ENCODE results near the gene ENOX1.
A peak's percentile ranks its signal among the peaks of the same experiment; 100 is the strongest.

The ENOX1 gene

DNA sequence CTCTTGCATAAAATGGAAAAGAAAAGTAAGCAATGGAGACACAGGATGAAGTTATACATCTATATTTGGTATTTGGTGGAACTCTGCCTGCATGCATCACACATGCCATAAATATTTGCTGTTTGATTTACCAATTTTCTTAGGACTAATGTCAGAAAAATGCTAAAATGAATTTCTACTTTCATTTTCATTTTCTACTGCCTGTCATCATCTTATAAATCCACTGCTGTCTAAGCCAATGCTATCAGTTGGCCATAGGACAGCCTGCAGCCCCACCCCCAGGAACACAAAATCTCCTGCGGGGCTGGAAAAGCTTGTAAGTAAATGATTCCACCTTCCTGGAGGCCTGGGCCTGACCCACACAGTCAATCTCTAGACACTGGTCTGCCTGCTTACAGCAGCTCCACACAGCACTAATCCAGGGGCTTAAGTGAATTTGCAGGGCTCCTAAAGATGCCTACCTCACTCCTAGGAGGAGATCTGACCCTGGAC is 122.0 kb downstream of the ENOX1 start:
- Histone ChIP-seq H3K36me3 (ENCODE audit: control insufficient read depth in 2 of 2, insufficient read depth in 2 of 2, low read length in 2 of 2) (no peaks in the 10 kb centered on the region), H3K4me1 (ENCODE audit: control insufficient read depth in 2 of 2, insufficient read depth in 2 of 2, low read length in 2 of 2) (peaks cover 9 to 12% of the 10 kb centered on the region in 2 donors), H3K27me3 (ENCODE audit: control insufficient read depth in 2 of 2, insufficient read depth in 2 of 2, low read length in 2 of 2) (no peaks in the 10 kb centered on the region), H3K4me3 (ENCODE audit: low read length in 2 of 2) (no peak overlapping the region), H3K27ac (ENCODE audit: low read depth in 2 of 2, low read length in 2 of 2) (peak overlapping the region in 1 of 2 donors; percentile 10), H3K9me3 (ENCODE audit: control insufficient read depth in 2 of 2, low read length in 2 of 2) (no peaks in the 10 kb centered on the region), H3K9ac (ENCODE audit: low read depth in 1 of 2, low read length in 2 of 2) (no peak overlapping the region)

- no peaks in the 10 kb centered on the region for H3K36me3 ChIP-seq (ENCODE audit: control insufficient read depth in 2 of 2, insufficient read depth in 2 of 2, low read length in 2 of 2)
- no peak overlapping the region for H3K9ac ChIP-seq (ENCODE audit: low read depth in 1 of 2, low read length in 2 of 2)
- H3K27me3 ChIP-seq (ENCODE audit: control insufficient read depth in 2 of 2, insufficient read depth in 2 of 2, low read length in 2 of 2) = no peaks in the 10 kb centered on the region
- H3K27ac ChIP-seq (ENCODE audit: low read depth in 2 of 2, low read length in 2 of 2) = no peak overlapping the region
- peaks cover 9 to 12% of the 10 kb centered on the region in 2 donors for H3K4me1 ChIP-seq (ENCODE audit: control insufficient read depth in 2 of 2, insufficient read depth in 2 of 2, low read length in 2 of 2)
- H3K4me3 ChIP-seq (ENCODE audit: low read length in 2 of 2) = no peak overlapping the region
- H3K9me3 ChIP-seq (ENCODE audit: control insufficient read depth in 2 of 2, low read length in 2 of 2) = no peaks in the 10 kb centered on the region
Measured at GRCh38 chr13:43663474-43664090, 123.2 kb downstream of the ENOX1 start.

- no peaks in the 10 kb centered on the region for H3K36me3 ChIP-seq (ENCODE audit: control insufficient read depth in 2 of 2, insufficient read depth in 2 of 2, low read length in 2 of 2)
- H3K27ac ChIP-seq (ENCODE audit: low read depth in 2 of 2, low read length in 2 of 2) = no peak overlapping the region
- peaks cover 9 to 12% of the 10 kb centered on the region in 2 donors for H3K4me1 ChIP-seq (ENCODE audit: control insufficient read depth in 2 of 2, insufficient read depth in 2 of 2, low read length in 2 of 2)
- H3K27me3 ChIP-seq (ENCODE audit: control insufficient read depth in 2 of 2, insufficient read depth in 2 of 2, low read length in 2 of 2) = no peaks in the 10 kb centered on the region
- H3K4me3 ChIP-seq (ENCODE audit: low read length in 2 of 2) = no peak overlapping the region
- H3K9ac ChIP-seq (ENCODE audit: low read depth in 1 of 2, low read length in 2 of 2) = no peak overlapping the region
- no peaks in the 10 kb centered on the region for H3K9me3 ChIP-seq (ENCODE audit: control insufficient read depth in 2 of 2, low read length in 2 of 2)
Measured at GRCh38 chr13:43662976-43663375, 123.8 kb downstream of the ENOX1 start.

- H3K4me1 ChIP-seq (ENCODE audit: control insufficient read depth in 2 of 2, insufficient read depth in 2 of 2, low read length in 2 of 2) = peaks cover 9 to 12% of the 10 kb centered on the region in 2 donors
- no peak overlapping the region for H3K27ac ChIP-seq (ENCODE audit: low read depth in 2 of 2, low read length in 2 of 2)
- no peak overlapping the region for H3K9ac ChIP-seq (ENCODE audit: low read depth in 1 of 2, low read length in 2 of 2)
- H3K36me3 ChIP-seq (ENCODE audit: control insufficient read depth in 2 of 2, insufficient read depth in 2 of 2, low read length in 2 of 2) = no peaks in the 10 kb centered on the region
- no peaks in the 10 kb centered on the region for H3K9me3 ChIP-seq (ENCODE audit: control insufficient read depth in 2 of 2, low read length in 2 of 2)
- no peak overlapping the region for H3K4me3 ChIP-seq (ENCODE audit: low read length in 2 of 2)
- no peaks in the 10 kb centered on the region for H3K27me3 ChIP-seq (ENCODE audit: control insufficient read depth in 2 of 2, insufficient read depth in 2 of 2, low read length in 2 of 2)
Measured at GRCh38 chr13:43661161-43661830, 125.5 kb downstream of the ENOX1 start.

DNA sequence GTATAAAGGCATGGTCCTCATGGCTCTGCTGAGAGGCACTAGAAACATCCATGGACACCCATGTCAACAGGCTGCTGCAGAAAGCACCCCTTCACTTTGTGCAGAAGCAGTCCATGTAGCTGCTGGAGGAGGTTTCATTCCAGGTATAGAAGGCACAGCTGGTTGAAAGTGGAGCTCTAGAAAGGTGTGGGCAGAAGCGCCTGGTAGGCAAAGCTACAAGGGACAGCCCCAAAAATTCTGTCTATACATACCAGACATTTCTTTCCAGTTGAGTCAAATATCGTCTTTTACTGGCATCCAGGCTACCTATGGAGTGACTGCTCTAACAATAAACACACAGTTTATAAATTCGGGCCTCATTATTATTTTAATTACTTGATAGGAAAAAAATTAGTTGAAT is 129.3 kb downstream of the ENOX1 start:
- peaks cover 0 to 1% of the 10 kb centered on the region in 2 donors for H3K4me1 ChIP-seq (ENCODE audit: control insufficient read depth in 2 of 2, insufficient read depth in 2 of 2, low read length in 2 of 2)
- no peaks in the 10 kb centered on the region for H3K9me3 ChIP-seq (ENCODE audit: control insufficient read depth in 2 of 2, low read length in 2 of 2)
- H3K27ac ChIP-seq (ENCODE audit: low read depth in 2 of 2, low read length in 2 of 2) = no peak overlapping the region
- no peak overlapping the region for H3K9ac ChIP-seq (ENCODE audit: low read depth in 1 of 2, low read length in 2 of 2)
- no peaks in the 10 kb centered on the region for H3K27me3 ChIP-seq (ENCODE audit: control insufficient read depth in 2 of 2, insufficient read depth in 2 of 2, low read length in 2 of 2)
- H3K4me3 ChIP-seq (ENCODE audit: low read length in 2 of 2) = no peak overlapping the region
- H3K36me3 ChIP-seq (ENCODE audit: control insufficient read depth in 2 of 2, insufficient read depth in 2 of 2, low read length in 2 of 2) = no peaks in the 10 kb centered on the region

DNA sequence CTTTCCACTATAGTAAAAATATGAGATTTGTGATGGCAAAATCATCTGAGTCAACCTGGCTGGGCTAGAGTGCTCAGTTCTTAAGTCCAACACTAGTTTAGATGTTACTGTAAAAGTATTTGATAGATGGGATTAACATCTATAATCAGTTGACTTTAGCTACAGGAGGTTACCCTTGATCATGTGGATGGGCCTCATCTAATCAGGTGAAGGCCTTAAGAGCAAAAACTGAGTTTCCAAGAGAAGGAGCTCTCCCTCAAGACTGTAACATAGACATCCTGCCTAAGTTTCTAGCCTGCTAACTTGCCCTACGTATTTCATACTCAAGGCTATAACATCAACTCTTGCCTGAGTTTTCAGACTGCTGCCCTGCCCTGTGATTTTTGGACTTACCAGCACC is 132.8 kb downstream of the ENOX1 start:
- Histone ChIP-seq H3K4me1 (ENCODE audit: control insufficient read depth in 2 of 2, insufficient read depth in 2 of 2, low read length in 2 of 2) (no peaks in the 10 kb centered on the region), H3K27me3 (ENCODE audit: control insufficient read depth in 2 of 2, insufficient read depth in 2 of 2, low read length in 2 of 2) (no peaks in the 10 kb centered on the region), H3K9ac (ENCODE audit: low read depth in 1 of 2, low read length in 2 of 2) (no peak overlapping the region), H3K27ac (ENCODE audit: low read depth in 2 of 2, low read length in 2 of 2) (no peak overlapping the region), H3K4me3 (ENCODE audit: low read length in 2 of 2) (no peak overlapping the region), H3K36me3 (ENCODE audit: control insufficient read depth in 2 of 2, insufficient read depth in 2 of 2, low read length in 2 of 2) (no peaks in the 10 kb centered on the region), H3K9me3 (ENCODE audit: control insufficient read depth in 2 of 2, low read length in 2 of 2) (no peaks in the 10 kb centered on the region)

DNA sequence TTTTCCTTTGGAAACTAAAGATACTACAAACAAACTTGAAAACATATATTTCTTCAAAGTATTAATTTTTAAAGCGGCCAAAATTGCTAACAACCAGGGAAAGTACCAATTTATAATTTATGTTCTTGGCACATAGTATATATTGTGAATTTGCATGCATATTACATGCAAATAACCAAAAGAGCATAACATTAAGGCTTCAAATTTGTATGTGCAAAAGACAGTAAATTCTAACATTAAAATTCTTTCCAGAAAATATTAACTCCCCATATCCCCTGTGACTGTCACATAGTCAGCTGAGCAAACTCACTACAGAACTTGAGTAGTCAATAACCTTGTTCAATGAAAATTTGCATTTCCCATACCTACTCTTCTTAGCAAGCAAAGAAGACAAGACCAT is 133.4 kb downstream of the ENOX1 start:
- Histone ChIP-seq H3K4me1 (ENCODE audit: control insufficient read depth in 2 of 2, insufficient read depth in 2 of 2, low read length in 2 of 2) (no peaks in the 10 kb centered on the region), H3K27ac (ENCODE audit: low read depth in 2 of 2, low read length in 2 of 2) (no peak overlapping the region), H3K9me3 (ENCODE audit: control insufficient read depth in 2 of 2, low read length in 2 of 2) (no peaks in the 10 kb centered on the region), H3K36me3 (ENCODE audit: control insufficient read depth in 2 of 2, insufficient read depth in 2 of 2, low read length in 2 of 2) (no peaks in the 10 kb centered on the region), H3K4me3 (ENCODE audit: low read length in 2 of 2) (no peak overlapping the region), H3K9ac (ENCODE audit: low read depth in 1 of 2, low read length in 2 of 2) (no peak overlapping the region), H3K27me3 (ENCODE audit: control insufficient read depth in 2 of 2, insufficient read depth in 2 of 2, low read length in 2 of 2) (peaks cover 0 to under 1% of the 10 kb centered on the region in 2 donors)

DNA sequence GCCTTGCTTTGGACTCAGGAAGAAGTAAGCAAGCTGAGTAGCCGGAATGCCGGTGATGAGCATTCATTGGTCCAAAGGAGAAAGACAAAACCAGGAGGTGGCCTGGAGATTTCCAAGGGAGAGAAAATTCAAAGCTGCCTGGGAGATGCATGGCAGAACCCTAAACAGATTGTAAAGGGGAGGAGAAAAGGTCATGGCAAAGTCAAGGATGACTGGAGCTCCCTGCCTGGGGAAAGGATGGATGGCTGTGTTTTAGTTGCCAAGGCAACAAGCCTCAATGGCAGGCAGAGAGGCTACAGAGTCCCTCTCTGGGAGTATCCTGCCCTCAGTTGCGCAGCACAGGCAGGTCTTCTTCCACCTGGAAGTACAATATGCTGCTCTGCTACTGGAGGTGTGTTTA is 134.0 kb downstream of the ENOX1 start:
- Histone ChIP-seq H3K4me1 (ENCODE audit: control insufficient read depth in 2 of 2, insufficient read depth in 2 of 2, low read length in 2 of 2) (no peaks in the 10 kb centered on the region), H3K9ac (ENCODE audit: low read depth in 1 of 2, low read length in 2 of 2) (no peak overlapping the region), H3K9me3 (ENCODE audit: control insufficient read depth in 2 of 2, low read length in 2 of 2) (no peaks in the 10 kb centered on the region), H3K36me3 (ENCODE audit: control insufficient read depth in 2 of 2, insufficient read depth in 2 of 2, low read length in 2 of 2) (no peaks in the 10 kb centered on the region), H3K27ac (ENCODE audit: low read depth in 2 of 2, low read length in 2 of 2) (no peak overlapping the region), H3K27me3 (ENCODE audit: control insufficient read depth in 2 of 2, insufficient read depth in 2 of 2, low read length in 2 of 2) (peaks cover 0 to 4% of the 10 kb centered on the region in 2 donors), H3K4me3 (ENCODE audit: low read length in 2 of 2) (no peak overlapping the region)

GRCh38 chr13:43650882-43651281 is 135.9 kb downstream of the ENOX1 start:
- Histone ChIP-seq H3K4me1 (ENCODE audit: control insufficient read depth in 2 of 2, insufficient read depth in 2 of 2, low read length in 2 of 2) (no peaks in the 10 kb centered on the region), H3K27ac (ENCODE audit: low read depth in 2 of 2, low read length in 2 of 2) (no peak overlapping the region), H3K4me3 (ENCODE audit: low read length in 2 of 2) (no peak overlapping the region), H3K9ac (ENCODE audit: low read depth in 1 of 2, low read length in 2 of 2) (no peak overlapping the region), H3K9me3 (ENCODE audit: control insufficient read depth in 2 of 2, low read length in 2 of 2) (no peaks in the 10 kb centered on the region), H3K36me3 (ENCODE audit: control insufficient read depth in 2 of 2, insufficient read depth in 2 of 2, low read length in 2 of 2) (no peaks in the 10 kb centered on the region), H3K27me3 (ENCODE audit: control insufficient read depth in 2 of 2, insufficient read depth in 2 of 2, low read length in 2 of 2) (peaks cover 0 to 4% of the 10 kb centered on the region in 2 donors)

GRCh38 chr13:43648733-43649132 is 138.0 kb downstream of the ENOX1 start:
- H3K4me1 ChIP-seq (ENCODE audit: control insufficient read depth in 2 of 2, insufficient read depth in 2 of 2, low read length in 2 of 2) = no peaks in the 10 kb centered on the region
- no peaks in the 10 kb centered on the region for H3K36me3 ChIP-seq (ENCODE audit: control insufficient read depth in 2 of 2, insufficient read depth in 2 of 2, low read length in 2 of 2)
- no peak overlapping the region for H3K27ac ChIP-seq (ENCODE audit: low read depth in 2 of 2, low read length in 2 of 2)
- no peaks in the 10 kb centered on the region for H3K9me3 ChIP-seq (ENCODE audit: control insufficient read depth in 2 of 2, low read length in 2 of 2)
- H3K4me3 ChIP-seq (ENCODE audit: low read length in 2 of 2) = no peak overlapping the region
- H3K27me3 ChIP-seq (ENCODE audit: control insufficient read depth in 2 of 2, insufficient read depth in 2 of 2, low read length in 2 of 2) = peaks cover 0 to 4% of the 10 kb centered on the region in 2 donors
- H3K9ac ChIP-seq (ENCODE audit: low read depth in 1 of 2, low read length in 2 of 2) = no peak overlapping the region

Data from mucosa of rectum (tissue), 2 donors.